K562 (cell line): ENCODE data around the gene LYSMD4. TPM values are rescaled to one million over a fixed set of nuclear protein-coding genes. Genes with fewer than 3 reads are reported as not detected.

Experiments used
- ATAC-seq: fragments of 200-7000 bp; cut with Tn5 transposase; 3 replicates; pipeline ENCODE4 v1.9.1; 2020; ENCODE audit warnings: moderate library complexity
- BruUV-seq: library from RNA; stranded (reverse); fragments of 400-500 nt; replicated peaks from 2 replicates; lab custom pipeline; 2021; lab: Mats Ljungman, UMichigan
- CTCF ChIA-PET: fragments of 300-600 bp; formaldehyde crosslinking; extraction: SDS; loops from one replicate; lab custom pipeline; 2021; ENCODE audit warnings: low intra/inter-chr PET ratio; lab: Yijun Ruan, JAX
- POLR2A ChIA-PET: fragments of 300-600, 350-650 bp; sonication (Branson Sonifier 250); formaldehyde crosslinking; extraction: SDS; loops from one replicate; lab custom pipeline; 2021; ENCODE audit warnings: antibody characterized with exemption, inconsistent platforms; lab: Yijun Ruan, JAX
- DNase-seq, 4 experiments: peaks; one replicate each; pipeline versions ENCODE4 v3.0.0 to v3.0.0-alpha.2; 2011 to 2018; ENCODE audit warnings: low spot score in 3 of 4, mixed read lengths in 3 of 4; ENCODE audit errors: extremely low read depth in 1 of 4
- FAIRE-seq: peaks from 2 replicates; lab custom pipeline; 2011; peaks lifted over from hg19 to GRCh38; lab: Jason Lieb, UNC
- H2AFZ ChIP-seq: 2 replicates; pipeline ENCODE4 v1.6.0; 2011; ENCODE audit warnings: low read depth, low read length, control low read depth, inconsistent platforms
- H3K27ac ChIP-seq: fragments of 200-600 bp; 3 replicates; pipeline ENCODE4 v1.8.0; 2011; ENCODE audit warnings: low read depth, mild to moderate bottlenecking, control low read depth, inconsistent platforms, low read length, moderate library complexity, mixed read lengths; ENCODE audit errors: extremely low read depth
- H3K27me3 ChIP-seq, 2 experiments: fragments of 300-600 bp in 1 of 2; 2 replicates in 1 of 2; 3 replicates in 1 of 2; pipeline versions ENCODE4 v1.6.0 to v1.8.0; 2011; ENCODE audit warnings: inconsistent platforms in 2 of 2, low read length in 2 of 2, mild to moderate bottlenecking in 1 of 2, mixed read lengths in 1 of 2, moderate library complexity in 1 of 2; ENCODE audit not compliant: control insufficient read depth in 2 of 2, insufficient read depth in 2 of 2
- H3K36me3 ChIP-seq: fragments of 300-600 bp; 3 replicates; pipeline ENCODE4 v1.8.0; 2011; ENCODE audit warnings: mild to moderate bottlenecking, low read length, inconsistent platforms; ENCODE audit not compliant: control insufficient read depth, insufficient read depth
- H3K4me1 ChIP-seq, 2 experiments: fragments of 200-600 bp in 1 of 2; replicated peaks in 1 of 2; 2 replicates in 1 of 2; 3 replicates in 1 of 2; pipeline versions ENCODE4 v1.5.1 to v1.8.0; 2011; ENCODE audit warnings: inconsistent platforms in 2 of 2, low read length in 2 of 2, mild to moderate bottlenecking in 1 of 2, mixed read lengths in 1 of 2, moderate library complexity in 1 of 2; ENCODE audit not compliant: control insufficient read depth in 2 of 2, insufficient read depth in 2 of 2
- H3K4me2 ChIP-seq: 2 replicates; pipeline ENCODE4 v1.6.1; 2011; ENCODE audit warnings: low read length, control low read depth, inconsistent platforms, mixed read lengths; ENCODE audit not compliant: insufficient read depth
- H3K4me3 ChIP-seq: fragments of 200-600 bp; sonication (generic), shearing (Covaris generic); 2 replicates; pipeline ENCODE4 v1.5.1; 2016; ENCODE audit warnings: control low read depth, inconsistent platforms
- H3K79me2 ChIP-seq: fragments of 200-600 bp; 3 replicates; pipeline ENCODE4 v1.8.0; 2011; ENCODE audit warnings: low read length, inconsistent platforms; ENCODE audit not compliant: control insufficient read depth, insufficient read depth
- H3K9ac ChIP-seq, 2 experiments: 2 replicates each; pipeline versions ENCODE4 v1.6.0 to v1.6.1; 2011; ENCODE audit warnings: low read depth in 2 of 2, low read length in 2 of 2, control low read depth in 1 of 2, inconsistent platforms in 1 of 2, mild to moderate bottlenecking in 1 of 2, mixed read lengths in 1 of 2; ENCODE audit not compliant: insufficient read depth in 1 of 2
- H3K9me1 ChIP-seq: one replicate; pipeline ENCODE4 v1.6.0; 2011; ENCODE audit warnings: inconsistent platforms, mild to moderate bottlenecking, low read length, moderate library complexity; ENCODE audit not compliant: control insufficient read depth, insufficient read depth
- H3K9me3 ChIP-seq: replicated peaks from 2 replicates; pipeline ENCODE4 v1.5.1; 2011; ENCODE audit warnings: low read depth, low read length, inconsistent platforms; ENCODE audit not compliant: control insufficient read depth, insufficient read depth
- H4K20me1 ChIP-seq: replicated peaks from 2 replicates; pipeline ENCODE4 v1.6.1; 2011; ENCODE audit warnings: low read length, inconsistent platforms, mixed read lengths; ENCODE audit not compliant: control insufficient read depth, insufficient read depth
- ARID1B ChIP-seq: fragments of 450-650 bp; IDR thresholded peaks from 2 replicates; pipeline ENCODE4 v1.6.1; 2016; ENCODE audit warnings: antibody characterized with exemption, mild to moderate bottlenecking, inconsistent platforms
- BACH1 ChIP-seq: fragments of 200-800 bp; sonication (Bioruptor generic); IDR thresholded peaks from 2 replicates; pipeline ENCODE4 v1.6.1; 2016; ENCODE audit warnings: missing genetic modification characterization, missing compliant biosample characterization
- BMI1 ChIP-seq: fragments of 150-350 bp; IDR thresholded peaks from 2 replicates; pipeline ENCODE4 v1.6.1; 2014; ENCODE audit warnings: low read length
- CREBBP ChIP-seq: IDR thresholded peaks from one replicate; pipeline ENCODE4 v1.6.1; 2012; ENCODE audit warnings: low read depth, mild to moderate bottlenecking, control low read depth, inconsistent platforms, low read length
- E2F3 ChIP-seq: fragments of 250-450 bp; sonication (Bioruptor Pico); IDR thresholded peaks from 2 replicates; pipeline ENCODE4 v1.4.0; 2020; ENCODE audit warnings: mild to moderate bottlenecking
- EP400 ChIP-seq: fragments of 450-650 bp; IDR thresholded peaks from 2 replicates; pipeline ENCODE4 v1.6.1; 2017; ENCODE audit warnings: antibody characterized with exemption, mild to moderate bottlenecking, moderate library complexity
- FOXP1 ChIP-seq: sonication (generic); formaldehyde crosslinking; IDR thresholded peaks from 2 replicates; pipeline ENCODE4 v1.8.0; 2022; ENCODE audit warnings: mild to moderate bottlenecking, missing genetic modification reagents
- HMGN3 ChIP-seq: IDR thresholded peaks from 2 replicates; pipeline ENCODE4 v1.6.1; 2011; ENCODE audit warnings: borderline replicate concordance, low read depth, mild to moderate bottlenecking, mixed read lengths, low read length; ENCODE audit not compliant: insufficient read length; ENCODE audit errors: extremely low read depth
- HNRNPUL1 ChIP-seq: fragments of 200-400 bp; formaldehyde crosslinking; IDR thresholded peaks from 2 replicates; pipeline ENCODE4 v1.6.1; 2017; ENCODE audit warnings: low read length
- KHSRP ChIP-seq: fragments of 450-650 bp; IDR thresholded peaks from 2 replicates; pipeline ENCODE4 v1.6.1; 2017
- NBN ChIP-seq: fragments of 450-650 bp; IDR thresholded peaks from 2 replicates; pipeline ENCODE4 v1.6.1; 2016; ENCODE audit warnings: low read depth, mild to moderate bottlenecking
- SRSF3 ChIP-seq: fragments of 200-400 bp; formaldehyde crosslinking; IDR thresholded peaks from 2 replicates; pipeline ENCODE4 v1.6.1; 2016; ENCODE audit warnings: mild to moderate bottlenecking, low read length, moderate library complexity; ENCODE audit not compliant: insufficient read depth
- TBL1XR1 ChIP-seq, 2 experiments: IDR thresholded peaks; 2 replicates each; pipeline ENCODE4 v1.6.1; 2012; ENCODE audit warnings: improper control_type of control experiment in 2 of 2, low read length in 2 of 2, mild to moderate bottlenecking in 1 of 2
- TEAD1 ChIP-seq, 2 experiments: fragments of 450-650 bp in 1 of 2; sonication (generic) in 1 of 2; formaldehyde crosslinking; IDR thresholded peaks; 2 replicates each; pipeline versions ENCODE4 v1.4.0 to v1.8.0; 2020 to 2022; ENCODE audit warnings: mild to moderate bottlenecking in 2 of 2, missing genetic modification reagents in 1 of 2
- TFAM ChIP-seq: fragments of 250-450 bp; sonication (Bioruptor Pico); conservative IDR thresholded peaks from 2 replicates; pipeline ENCODE4 v1.5.0; 2021; ENCODE audit warnings: mild to moderate bottlenecking, moderate library complexity
- U2AF2 ChIP-seq: fragments of 200-400 bp; formaldehyde crosslinking; optimal IDR thresholded peaks from 2 replicates; pipeline ENCODE3; 2017; ENCODE audit warnings: low read depth, mild to moderate bottlenecking, low read length
- ZBTB43 ChIP-seq: sonication (generic); formaldehyde crosslinking; IDR thresholded peaks from 2 replicates; pipeline ENCODE4 v1.8.0; 2023; ENCODE audit warnings: mild to moderate bottlenecking, missing genetic modification reagents
- ZFP91 ChIP-seq: sonication (generic); formaldehyde crosslinking; IDR thresholded peaks from 2 replicates; pipeline ENCODE4 v1.8.0; 2022; ENCODE audit warnings: mild to moderate bottlenecking, missing genetic modification reagents
- ZNF140 ChIP-seq: fragments of 250-450 bp; sonication (Bioruptor Pico); IDR thresholded peaks from 2 replicates; pipeline ENCODE4 v1.8.0; 2021; ENCODE audit warnings: moderate library complexity, mild to moderate bottlenecking, inconsistent platforms
- ZNF239 ChIP-seq: fragments of 250-450 bp; sonication (Bioruptor Pico); IDR thresholded peaks from 2 replicates; pipeline ENCODE4 v1.4.0; 2020; ENCODE audit warnings: mild to moderate bottlenecking
- ZNF507 ChIP-seq: conservative IDR thresholded peaks from 2 replicates; pipeline ENCODE4 v1.6.1; 2017; ENCODE audit warnings: missing genetic modification characterization, missing compliant biosample characterization
- ZNF780A ChIP-seq: fragments of 250-450 bp; sonication (Bioruptor Pico); IDR thresholded peaks from 2 replicates; pipeline ENCODE4 v1.5.0; 2021; ENCODE audit warnings: mild to moderate bottlenecking
- WGBS: fragments of 100-300 bp; shearing (Covaris generic); methylation state at CpG from one replicate; pipeline ENCODE4 v1.1.6; 2016; ENCODE audit warnings: low coverage, mixed read lengths; ENCODE audit not compliant: insufficient coverage; ENCODE audit errors: missing lambda C conversion rate; 5-methylcytosine and 5-hydroxymethylcytosine counted together
- in situ Hi-C: fragments of 300-500 bp; cut with MboI; formaldehyde crosslinking; loops from 4 replicates; pipeline ENCODE4 v1.15.0; 2018; ENCODE audit warnings: inconsistent platforms, mixed read lengths
- intact Hi-C: fragments of 100-400 bp; cut with micrococcal nuclease; formaldehyde crosslinking; loops from 2 replicates; pipeline ENCODE4 v1.14.2; 2022
- polyA plus RNA-seq, 8 experiments: library from polyadenylated mRNA; depleted of rRNA in 4 of 8; stranded (reverse) in 5 of 8; unstranded in 3 of 8; fragments of >200 nt; fragmentation: Nextera tagmentation in 2 of 8; fragmentation: Illumina TruSeq in 1 of 8; extraction: Ambion mirVana in 2 of 8; extraction: Trizol in 1 of 8; gene quantifications; 2 replicates each; pipeline versions ENCODE4 v1.2.1 to v1.2.3, GENCODE V29; 2011 to 2014; ENCODE audit warnings: inconsistent platforms in 1 of 8, missing spikeins in 1 of 8
- total RNA-seq, 7 experiments: library from RNA; depleted of rRNA in 6 of 7; stranded (reverse); fragments of >200 nt in 6 of 7; fragmentation: Illumina TruSeq in 2 of 7; extraction: Trizol in 2 of 7; gene quantifications; 2 replicates each; pipeline versions ENCODE4 v1.2.1 to v1.2.3, GENCODE V29; 2011 to 2021; ENCODE audit warnings: low replicate concordance in 1 of 7

LYSMD4 gene
- total and polyA plus RNA-seq, 9 of the 15 experiments (the other 6 are each of a cell fraction or from before 2014, with no cell fraction given): 0.46 to 3.1 (median 2.0) TPM

- no peak for TF ChIP-seq HNRNPUL1
- no peak for TF ChIP-seq ZNF780A (CRISPR knock-in tag)
- no peak for TF ChIP-seq BMI1
Measured at GRCh38 chr15:99729920-99730319, 3.3 kb downstream of the LYSMD4 start (continued).

- ChIA-PET POLR2A (no interaction called here), CTCF (interaction anchor here (1.5 to 1.9 kb wide), 2 partner anchors 443 to 457 kb away, joined by 5 to 6 read pairs; no protein-coding TSS in a partner anchor)
- H2AFZ ChIP-seq: no peak overlapping the region
- in situ Hi-C loops (loop anchor here (25.0 kb wide), 1 partner anchor 442 kb away; no protein-coding TSS in a partner anchor), intact Hi-C loops (no loop called here)
- no peaks in the 10 kb centered on the region for H3K9me3 ChIP-seq
- no peaks in the 10 kb centered on the region for H4K20me1 ChIP-seq
- no peaks in the 10 kb centered on the region for H3K79me2 ChIP-seq
- no peak overlapping the region for H3K4me2 ChIP-seq
- ATAC-seq (no peak), FAIRE-seq (no peak), DNase-seq (no peak)
- H3K4me3 ChIP-seq: no peak overlapping the region
- H3K36me3 ChIP-seq: no peaks in the 10 kb centered on the region
- no peak for TF ChIP-seq ZNF507 (tag)
- no peak for TF ChIP-seq CREBBP
- no peak for TF ChIP-seq ZNF140
- TF ChIP-seq E2F3 (CRISPR knock-in tag): no peak
- no peak for TF ChIP-seq FOXP1 (CRISPR knock-in tag)
- TF ChIP-seq BACH1 (tag): no peak
- TF ChIP-seq ZNF239 (CRISPR knock-in tag): no peak
- TF ChIP-seq ARID1B: no peak
- TF ChIP-seq KHSRP: no peak
- TF ChIP-seq ZBTB43 (CRISPR knock-in tag): no peak
- no peak for TF ChIP-seq SRSF3
- no peak for TF ChIP-seq TBL1XR1 (IDR thresholded peaks at IDR 0.05; ENCODE audit: low read length in 2 of 2)
- no peak for TF ChIP-seq NBN
- no peak for TF ChIP-seq HMGN3
- TF ChIP-seq TFAM (CRISPR knock-in tag): no peak
- TF ChIP-seq EP400: no peak
- no peak for TF ChIP-seq TEAD1 (CRISPR knock-in tag; IDR thresholded peaks at IDR 0.05)
- TF ChIP-seq U2AF2: no peak
- TF ChIP-seq ZFP91: no peak
- H3K27ac ChIP-seq: no peak overlapping the region
- H3K9me1 ChIP-seq: no peaks in the 10 kb centered on the region
- H3K27me3 ChIP-seq: peaks cover 0 to 14% of the 10 kb centered on the region in 2 experiments; a peak in 1 of 5 replicates
- WGBS: 33% methylated on average over 11 of the region's 11 CpGs
- peaks cover 0 to 19% of the 10 kb centered on the region in 2 experiments; a peak in 3 of 5 replicates for H3K4me1 ChIP-seq
- H3K9ac ChIP-seq: no peak overlapping the region
- BruUV-seq: no TSS peak
Measured at GRCh38 chr15:99729327-99729726, 3.9 kb downstream of the LYSMD4 start.
